Superior temporal gyrus (tissue), 1 donor: ENCODE data around the gene MGLL.

ENCODE experiments used
- DNase-seq: peaks from one replicate; pipeline ENCODE4 v3.0.0-alpha.2; 2016; ENCODE audit errors: extremely low spot score

The MGLL gene

DNA sequence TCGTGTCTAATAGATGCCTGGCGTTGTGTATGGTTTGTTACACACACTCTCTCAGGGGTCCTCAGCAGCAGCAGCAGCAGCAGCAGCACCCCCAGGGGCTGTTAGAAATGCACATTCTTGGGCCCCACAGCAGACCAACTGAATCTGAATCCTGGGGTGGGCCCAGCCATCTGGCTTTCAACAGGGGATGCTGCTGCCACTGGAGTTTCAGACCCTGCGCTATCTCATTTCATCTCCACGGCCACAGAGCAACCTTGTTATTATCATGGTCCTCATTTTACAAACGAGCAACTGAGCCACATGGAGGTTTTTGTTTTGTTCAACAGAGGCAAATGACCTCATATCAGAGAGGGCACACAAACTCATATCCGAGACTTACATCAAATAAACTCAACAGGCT is 47.7 kb downstream of the MGLL start:
- no peak for DNase-seq

- no peak for DNase-seq
Observed at GRCh38 chr3:127773752-127774395, 48.4 kb downstream of the MGLL start.

- no peak for DNase-seq
Observed at GRCh38 chr3:127772827-127773751, 49.2 kb downstream of the MGLL start.

DNA sequence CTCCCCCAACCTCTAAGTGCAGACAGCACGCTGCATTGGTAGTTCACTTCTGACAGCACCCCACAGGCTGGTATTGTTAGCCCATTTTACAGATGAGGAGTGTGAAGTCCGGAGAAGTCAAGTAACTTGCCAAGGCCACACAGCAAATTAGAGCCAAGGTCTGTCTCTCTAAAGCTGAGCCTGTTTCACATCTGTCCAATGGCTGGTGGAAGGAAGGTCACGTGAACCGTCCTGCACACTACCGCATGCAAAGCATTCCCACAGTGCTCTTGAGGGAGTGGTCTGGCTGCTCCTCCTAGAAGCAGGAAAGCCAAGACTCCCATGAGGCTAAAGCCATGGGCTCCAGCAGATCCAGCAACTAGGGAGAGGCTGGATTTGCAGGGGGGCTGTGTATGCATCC is 50.0 kb downstream of the MGLL start:
- DNase-seq, result no peak

- DNase-seq, result no peak
Observed at GRCh38 chr3:127771746-127772145, 50.6 kb downstream of the MGLL start.

DNA sequence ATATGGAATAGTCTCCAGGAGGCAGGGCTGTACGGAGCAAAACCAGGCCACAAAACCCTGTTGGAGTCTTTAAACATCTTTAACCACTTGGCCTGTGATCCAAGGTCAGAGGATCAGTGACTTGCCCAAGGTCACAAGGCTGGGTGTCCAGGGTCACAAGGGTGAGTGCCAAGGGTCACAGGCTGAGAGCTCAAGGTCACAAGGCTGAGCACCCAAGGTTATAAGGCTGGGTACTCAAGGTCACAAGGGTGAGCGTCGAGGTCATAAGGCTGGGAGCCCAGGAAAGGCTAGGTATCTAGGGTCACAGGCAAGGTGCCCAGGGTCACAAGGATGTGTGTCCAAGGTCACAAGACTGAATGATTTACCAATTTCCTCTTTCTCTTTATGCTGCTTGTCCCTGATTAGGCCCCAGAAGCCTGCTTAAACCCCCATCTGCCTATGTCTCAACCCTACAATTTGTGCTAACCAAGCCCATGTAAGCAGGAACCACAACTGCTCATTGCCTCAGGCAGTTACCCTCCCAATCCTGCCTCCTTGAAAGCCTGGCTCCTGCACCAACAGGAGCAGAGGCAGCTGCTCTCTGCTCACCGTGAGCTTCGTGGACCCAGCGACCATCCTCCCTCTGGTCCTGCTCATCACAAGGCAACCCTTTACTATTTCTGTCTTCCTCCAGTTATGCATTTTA is 51.5 kb downstream of the MGLL start:
- no peak for DNase-seq

DNA sequence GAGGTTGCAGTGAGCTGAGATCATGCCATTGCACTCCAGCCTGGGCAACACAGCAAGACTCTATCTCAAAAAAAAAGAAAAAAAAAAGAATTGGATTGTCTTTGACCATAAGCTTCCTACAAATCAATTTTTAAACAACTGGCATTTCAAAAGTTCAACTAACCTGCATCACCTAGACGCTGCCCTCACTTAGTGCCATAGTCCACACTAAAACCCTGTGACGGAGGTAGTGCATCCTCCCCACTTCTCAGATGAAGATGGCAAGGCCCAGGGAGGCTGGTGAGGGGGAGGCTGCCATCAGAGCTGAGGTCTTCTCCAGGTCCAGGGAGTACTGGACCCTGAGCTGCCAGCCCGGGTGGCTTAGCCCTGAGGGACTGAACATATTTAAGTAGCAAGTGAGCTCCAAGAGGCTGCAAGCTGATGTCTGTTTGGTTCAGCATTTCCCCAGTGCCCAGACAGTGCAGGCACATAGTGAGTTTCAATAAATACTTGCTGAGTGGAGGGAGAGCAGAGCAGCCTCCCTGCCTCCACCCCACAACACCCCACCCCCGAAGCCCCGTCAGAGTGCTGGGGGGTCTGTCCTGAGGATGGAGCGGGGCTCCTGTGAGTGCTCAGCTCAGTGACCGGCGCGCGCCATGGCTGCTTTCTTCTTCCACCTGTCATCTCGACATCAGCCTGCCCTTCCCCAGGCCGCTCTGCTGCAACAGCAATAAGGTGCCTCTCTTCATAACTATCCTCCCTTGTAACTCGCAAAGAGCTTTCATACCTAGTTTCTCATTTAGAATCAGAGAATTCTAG is 52.8 kb downstream of the MGLL start:
- no peak for DNase-seq

GRCh38 chr3:127768346-127769008 is 53.8 kb downstream of the MGLL start:
- no peak for DNase-seq

- DNase-seq, result no peak
Observed at GRCh38 chr3:127767126-127767525, 55.2 kb downstream of the MGLL start.

DNA sequence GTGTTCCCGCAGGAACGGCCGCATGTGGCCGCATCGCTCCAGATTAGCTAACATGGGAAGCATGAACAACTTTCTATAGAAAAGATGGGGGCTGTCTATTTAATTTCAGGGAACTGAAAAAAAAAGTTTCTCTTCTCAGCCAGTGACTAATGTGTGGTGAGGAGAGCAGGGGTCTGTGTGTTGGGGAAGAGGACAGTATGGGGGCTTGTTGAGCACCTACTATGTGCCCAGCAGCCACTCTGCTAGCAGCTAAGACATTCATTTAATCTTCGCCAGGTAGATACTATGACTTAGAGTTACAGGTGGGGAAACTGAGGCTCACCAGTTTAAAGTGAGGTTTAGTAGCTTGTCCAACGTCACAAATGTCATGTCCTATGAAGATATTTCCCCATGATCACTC is 56.6 kb downstream of the MGLL start:
- no peak for DNase-seq

DNA sequence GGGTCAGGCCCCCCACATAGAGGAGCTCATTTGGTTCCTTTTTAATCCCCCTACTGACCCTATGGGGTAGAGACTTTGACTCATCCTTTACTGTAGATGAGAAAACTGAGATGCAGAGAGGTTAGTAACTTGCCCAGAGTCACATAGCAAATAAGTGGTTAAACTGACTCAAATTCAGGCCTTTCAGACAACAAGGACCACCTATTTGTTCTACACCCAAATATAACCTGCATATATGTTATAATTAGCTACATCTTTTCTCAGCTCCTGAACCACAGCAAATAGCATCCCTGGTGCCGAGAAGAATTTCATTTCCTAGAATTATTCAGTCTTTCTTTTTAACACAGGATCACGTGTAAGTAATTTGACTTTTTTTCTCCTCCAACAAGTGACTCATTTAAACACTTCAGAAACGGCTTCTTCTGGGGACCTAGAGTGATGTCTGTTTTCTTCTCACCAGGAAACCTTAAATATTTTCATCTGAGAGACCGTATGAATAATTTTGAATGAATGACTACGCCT is 57.4 kb downstream of the MGLL start:
- no peak for DNase-seq

DNA sequence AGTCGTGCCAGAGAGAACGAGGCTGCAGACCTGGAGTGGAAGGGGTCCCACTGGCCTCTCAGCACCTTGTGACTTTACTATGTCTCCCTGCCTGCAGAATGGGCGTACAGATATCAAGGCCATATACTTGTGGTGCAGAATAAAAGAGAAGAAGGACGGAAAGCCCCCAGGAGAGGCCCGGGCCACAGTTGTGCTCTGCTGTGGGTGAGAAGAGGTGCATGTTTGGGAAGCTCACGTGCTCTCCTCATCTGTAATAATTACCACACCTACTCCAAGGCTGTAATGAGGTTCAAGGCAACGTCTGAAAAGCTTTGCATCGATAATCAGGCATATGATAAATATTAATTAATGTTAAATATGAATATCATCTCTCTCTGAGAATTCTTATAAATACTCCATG is 58.0 kb downstream of the MGLL start:
- no peak for DNase-seq

DNA sequence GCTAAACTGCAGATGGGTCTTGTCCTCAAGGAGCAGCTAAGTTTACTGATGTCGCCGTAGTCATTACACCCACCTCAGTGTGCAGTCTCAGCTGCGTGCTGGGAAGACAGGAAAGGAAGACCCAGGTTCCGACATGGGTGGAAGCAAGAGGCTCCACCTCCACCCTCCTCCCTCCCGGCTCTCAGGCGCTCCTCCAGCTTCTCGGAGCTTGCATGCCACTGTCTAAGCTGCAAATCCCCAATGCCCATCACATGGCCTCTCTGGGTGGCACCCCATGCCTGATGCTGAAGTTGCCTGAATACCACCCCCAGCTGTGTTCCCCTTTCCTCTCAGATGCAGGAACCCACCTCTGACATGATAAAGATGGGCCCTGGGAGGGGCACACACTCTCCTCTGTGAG is 58.5 kb downstream of the MGLL start:
- DNase-seq, result no peak

GRCh38 chr3:127763337-127763736 is 59.0 kb downstream of the MGLL start:
- DNase-seq, result no peak

- DNase-seq, result no peak
Observed at GRCh38 chr3:127762787-127763105, 59.6 kb downstream of the MGLL start.

DNA sequence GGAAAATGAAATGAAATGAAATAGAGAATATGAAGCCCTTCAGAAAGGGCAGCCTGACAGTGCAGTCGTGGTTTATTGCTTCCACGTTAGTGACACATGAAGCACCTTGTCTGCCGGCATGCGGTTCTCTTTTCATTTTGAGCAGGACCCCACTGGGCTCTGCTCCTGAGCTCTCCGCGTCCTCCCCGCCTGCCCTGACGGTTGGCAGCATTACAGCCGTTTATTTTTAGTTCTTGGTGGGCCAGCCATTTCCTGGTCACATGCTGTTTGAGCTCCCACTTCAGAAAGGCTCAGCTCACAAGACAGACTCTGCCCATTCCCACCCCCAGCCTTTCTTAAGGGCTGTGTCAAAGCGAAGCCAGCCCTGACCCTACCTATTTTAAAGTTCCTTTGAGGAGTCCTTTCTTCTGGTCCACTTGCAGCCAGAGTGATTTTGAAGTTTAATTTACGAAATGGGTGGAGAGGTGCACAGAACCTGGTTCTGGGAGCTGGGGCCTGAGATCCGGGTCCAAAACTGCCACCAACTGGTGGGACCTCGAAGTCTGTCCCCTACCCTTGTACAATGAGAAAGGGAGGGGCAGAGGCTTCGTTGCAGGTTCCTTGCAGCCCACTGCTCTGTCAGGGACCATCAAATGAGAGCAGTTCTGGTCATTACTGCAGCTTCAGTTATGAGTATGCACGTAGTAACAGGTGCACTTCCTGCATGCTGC is 60.1 kb downstream of the MGLL start:
- DNase-seq, result no peak

- peak; percentile 57 for DNase-seq
Observed at GRCh38 chr3:127761441-127761801, 60.9 kb downstream of the MGLL start.

DNA sequence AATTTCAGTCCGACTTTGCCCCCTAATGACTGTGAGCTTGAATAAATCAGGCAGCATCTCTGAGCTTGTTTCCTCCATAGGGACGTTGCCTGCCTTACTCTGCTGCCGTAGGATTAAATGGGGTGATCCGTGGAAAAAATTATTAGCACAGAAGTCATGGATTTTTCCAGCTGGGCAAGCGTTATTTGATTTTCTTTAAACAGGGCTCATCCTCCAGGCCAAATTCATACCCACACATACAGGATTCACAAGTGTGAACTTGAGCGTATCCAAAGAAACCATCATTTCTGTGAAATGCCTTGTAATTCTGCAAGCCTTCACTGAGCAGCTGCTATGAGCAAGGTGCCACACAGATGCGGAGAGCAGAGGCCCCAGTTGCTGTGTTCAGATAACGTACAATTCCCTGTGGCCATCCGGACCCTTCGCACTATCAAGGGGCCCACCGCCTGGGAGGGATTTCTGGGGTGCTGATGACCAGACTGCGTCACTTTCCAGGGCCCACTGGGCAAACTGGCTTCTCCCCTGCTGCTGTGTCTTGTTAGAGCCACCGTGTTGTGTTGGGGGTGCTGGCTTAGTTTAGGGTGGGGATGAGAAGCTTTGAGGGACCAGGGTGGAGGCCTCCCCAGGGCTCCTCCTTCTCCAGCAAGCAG is 61.4 kb downstream of the MGLL start:
- DNase-seq, result no peak

DNA sequence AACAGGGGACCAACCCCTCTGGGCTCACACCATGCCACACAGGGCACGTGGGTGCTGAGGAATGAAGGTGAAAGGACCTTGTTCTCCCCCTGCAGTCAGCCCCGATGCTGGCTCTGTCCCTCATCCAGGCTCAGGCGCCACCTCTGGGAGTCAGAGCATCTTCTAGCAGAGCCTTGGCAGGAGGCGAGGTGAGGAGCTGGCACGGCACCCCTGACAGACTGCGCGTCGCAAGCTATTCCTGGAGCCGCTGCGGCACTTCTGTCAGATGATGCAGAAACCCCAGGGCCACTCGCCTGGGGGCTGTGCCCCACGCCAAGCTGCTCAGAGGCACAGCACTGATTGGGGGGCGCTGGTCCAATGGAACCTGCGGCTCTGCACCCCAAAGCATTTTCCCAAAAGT is 62.0 kb downstream of the MGLL start:
- DNase-seq, result peak; percentile 48

- DNase-seq, result no peak
Observed at GRCh38 chr3:127759826-127760225, 62.5 kb downstream of the MGLL start.
